HepG2 (cell line): ENCODE measurements around the gene OCSTAMP.

Experiments
- ATF7 ChIP-seq, 2 experiments: fragments of 450-650 bp in 1 of 2; sonication (generic) in 1 of 2; formaldehyde crosslinking in 1 of 2; IDR thresholded peaks; 2 replicates each; pipeline versions ENCODE4 v1.4.0 to v1.6.1; 2016 to 2020; ENCODE audit warnings: antibody characterized with exemption in 1 of 2, mild to moderate bottlenecking in 1 of 2, missing genetic modification reagents in 1 of 2
- FOXA1 ChIP-seq, 2 experiments: fragments of 450-650 bp in 1 of 2; sonication (generic) in 1 of 2; formaldehyde crosslinking in 1 of 2; IDR thresholded peaks; 2 replicates each; pipeline versions ENCODE4 v1.4.0 to v1.6.1; 2016 to 2020; ENCODE audit warnings: missing genetic modification reagents in 1 of 2
- PHF8 ChIP-seq: sonication (generic); formaldehyde crosslinking; IDR thresholded peaks from 2 replicates; pipeline ENCODE4 v1.5.0; 2020; ENCODE audit warnings: missing genetic modification reagents
- POLR2A ChIP-seq, 2 experiments: IDR thresholded peaks; 2 replicates each; pipeline ENCODE4 v1.6.1; 2011; ENCODE audit warnings: low read depth in 2 of 2, low read length in 2 of 2, mild to moderate bottlenecking in 1 of 2, moderate library complexity in 1 of 2; ENCODE audit not compliant: insufficient read depth in 1 of 2
- ZBTB20 ChIP-seq: sonication (generic); formaldehyde crosslinking; IDR thresholded peaks from 2 replicates; pipeline ENCODE4 v1.8.1; 2023; ENCODE audit warnings: missing genetic modification reagents, low read depth, mild to moderate bottlenecking, borderline replicate concordance
- ZBTB33 ChIP-seq: sonication (generic); formaldehyde crosslinking; IDR thresholded peaks from 2 replicates; pipeline ENCODE4 v1.4.0; 2020; ENCODE audit warnings: missing genetic modification reagents
- ZSCAN20 ChIP-seq: sonication (generic); formaldehyde crosslinking; IDR thresholded peaks from 2 replicates; pipeline ENCODE4 v1.4.0; 2020; ENCODE audit warnings: missing genetic modification reagents, mild to moderate bottlenecking, borderline replicate concordance

DNA sequence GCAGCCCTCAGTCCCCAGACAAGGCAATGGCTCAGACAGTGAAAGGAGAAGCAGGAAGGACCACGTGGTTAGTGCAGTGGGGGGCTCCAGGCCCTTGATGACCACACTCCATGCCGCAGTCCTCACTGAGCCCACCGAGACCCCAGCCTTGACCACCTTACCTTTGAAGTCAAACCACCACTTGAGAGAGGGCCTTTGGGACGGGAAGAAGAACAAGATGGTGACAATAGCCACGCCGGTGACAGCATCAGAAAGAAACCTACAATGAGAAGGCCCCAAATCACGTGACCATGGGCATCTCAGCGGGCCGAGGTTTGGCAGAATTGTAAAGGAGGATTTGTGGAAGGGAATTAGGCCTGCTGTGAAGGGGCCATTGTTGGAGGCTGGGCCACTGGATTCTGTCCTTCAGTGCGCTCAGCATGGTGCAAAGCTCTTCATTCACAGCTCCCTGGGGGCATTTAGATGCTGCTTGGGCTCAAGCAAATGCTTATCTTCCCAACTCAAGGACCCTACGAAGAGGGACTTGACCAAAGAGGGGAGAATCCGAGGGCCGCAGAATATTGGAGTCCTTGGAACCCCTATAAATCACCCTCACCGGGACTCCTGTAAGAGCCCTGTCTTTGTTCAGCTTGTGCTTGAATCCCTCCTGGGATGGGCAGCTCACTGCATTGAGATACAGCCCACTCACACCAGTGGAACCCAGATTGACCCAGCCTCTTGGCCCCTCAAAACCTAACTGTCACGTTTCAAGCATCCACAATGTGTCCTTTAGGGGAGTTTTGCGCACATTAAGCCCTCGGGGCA lies 33.2 kb upstream of the OCSTAMP start:
- TF ChIP-seq ZSCAN20, result no peak
- TF ChIP-seq FOXA1 (IDR thresholded peaks at IDR 0.05), result no peak
- TF ChIP-seq FOXA1 (CRISPR knock-in tag; IDR thresholded peaks at IDR 0.05), result no peak
- TF ChIP-seq ZBTB20 (CRISPR knock-in tag), result no peak
- no peak for TF ChIP-seq ZBTB33
- no peak for TF ChIP-seq PHF8
- TF ChIP-seq POLR2A (IDR thresholded peaks at IDR 0.05; ENCODE audit: insufficient read depth in 1 of 2, low read depth in 2 of 2, low read length in 2 of 2), result no peak
- no peak for TF ChIP-seq ATF7 (IDR thresholded peaks at IDR 0.05)
- TF ChIP-seq ATF7 (CRISPR knock-in tag; IDR thresholded peaks at IDR 0.05), result no peak
